ENCODE results near the gene MET. TPM values are rescaled to one million over a fixed set of nuclear protein-coding genes. Genes with fewer than 3 reads are reported as not detected.

The MET gene
- polyA plus RNA-seq, 1 donor from 2014 or later: not detected

DNA sequence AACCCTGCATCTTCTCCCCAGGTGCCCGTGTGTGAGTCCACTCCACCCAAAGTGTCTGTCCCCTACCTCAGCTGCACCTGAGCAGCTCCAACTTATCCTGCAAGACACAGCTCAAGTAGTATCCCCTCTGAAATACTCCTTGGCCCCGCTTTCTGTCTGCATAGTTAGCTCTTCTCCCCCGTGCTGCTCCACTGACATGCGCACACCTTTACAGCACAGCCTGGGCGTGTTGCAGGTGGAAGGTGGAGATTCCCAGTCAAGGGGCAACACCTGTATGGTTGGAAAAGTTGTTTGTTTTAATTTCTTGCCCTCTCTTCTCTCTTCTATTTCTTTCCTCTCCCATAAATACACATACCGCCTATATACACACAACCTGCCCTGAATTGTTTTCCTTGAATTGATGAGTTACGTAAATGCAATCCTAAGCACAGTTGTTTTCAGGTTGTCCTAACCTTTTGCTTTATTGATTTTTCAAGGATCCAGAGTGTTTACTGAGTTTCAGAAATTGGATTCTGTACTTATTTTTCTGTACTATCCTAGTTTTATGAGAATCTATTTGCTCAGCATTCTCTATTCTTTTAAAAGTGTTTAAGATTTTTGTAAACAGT, 14.9 kb downstream of the MET start:
- Histone ChIP-seq H3K27me3 (ENCODE audit: insufficient read depth, low read depth, low read length) (no peaks in the 10 kb centered on the region), H3F3A (ENCODE audit: insufficient read depth, low read length, poor library complexity, severe bottlenecking) (no peaks in the 10 kb centered on the region), H3K9me3 (ENCODE audit: low read length) (no peaks in the 10 kb centered on the region), H3K4me2 (ENCODE audit: low read length) (no peak overlapping the region), H4K20me1 (ENCODE audit: insufficient read depth) (no peaks in the 10 kb centered on the region), H3K79me2 (replicated peaks; ENCODE audit: insufficient read depth, low read length) (no peaks in the 10 kb centered on the region), H3K4me3 (ENCODE audit: low read length) (no peak overlapping the region), H3K36me3 (ENCODE audit: insufficient read depth, low read length) (no peaks in the 10 kb centered on the region), H2AFZ (ENCODE audit: low read depth, low read length) (no peak overlapping the region), H3K9me2 (ENCODE audit: insufficient read depth, low read length) (no peaks in the 10 kb centered on the region), H3K9ac (ENCODE audit: low read length) (no peak overlapping the region), H3K27ac (ENCODE audit: low read length) (no peak overlapping the region)
- TF ChIP-seq SMC3 (conservative IDR thresholded peaks at IDR 0.05; ENCODE audit: poor library complexity): no peak
- no peak for TF ChIP-seq EZH2 (IDR thresholded peaks at IDR 0.05; ENCODE audit: borderline replicate concordance, insufficient read depth, low read length, poor library complexity, severe bottlenecking)
- TF ChIP-seq RAD21 (conservative IDR thresholded peaks at IDR 0.05): no peak
- TF ChIP-seq, protein P1, sequence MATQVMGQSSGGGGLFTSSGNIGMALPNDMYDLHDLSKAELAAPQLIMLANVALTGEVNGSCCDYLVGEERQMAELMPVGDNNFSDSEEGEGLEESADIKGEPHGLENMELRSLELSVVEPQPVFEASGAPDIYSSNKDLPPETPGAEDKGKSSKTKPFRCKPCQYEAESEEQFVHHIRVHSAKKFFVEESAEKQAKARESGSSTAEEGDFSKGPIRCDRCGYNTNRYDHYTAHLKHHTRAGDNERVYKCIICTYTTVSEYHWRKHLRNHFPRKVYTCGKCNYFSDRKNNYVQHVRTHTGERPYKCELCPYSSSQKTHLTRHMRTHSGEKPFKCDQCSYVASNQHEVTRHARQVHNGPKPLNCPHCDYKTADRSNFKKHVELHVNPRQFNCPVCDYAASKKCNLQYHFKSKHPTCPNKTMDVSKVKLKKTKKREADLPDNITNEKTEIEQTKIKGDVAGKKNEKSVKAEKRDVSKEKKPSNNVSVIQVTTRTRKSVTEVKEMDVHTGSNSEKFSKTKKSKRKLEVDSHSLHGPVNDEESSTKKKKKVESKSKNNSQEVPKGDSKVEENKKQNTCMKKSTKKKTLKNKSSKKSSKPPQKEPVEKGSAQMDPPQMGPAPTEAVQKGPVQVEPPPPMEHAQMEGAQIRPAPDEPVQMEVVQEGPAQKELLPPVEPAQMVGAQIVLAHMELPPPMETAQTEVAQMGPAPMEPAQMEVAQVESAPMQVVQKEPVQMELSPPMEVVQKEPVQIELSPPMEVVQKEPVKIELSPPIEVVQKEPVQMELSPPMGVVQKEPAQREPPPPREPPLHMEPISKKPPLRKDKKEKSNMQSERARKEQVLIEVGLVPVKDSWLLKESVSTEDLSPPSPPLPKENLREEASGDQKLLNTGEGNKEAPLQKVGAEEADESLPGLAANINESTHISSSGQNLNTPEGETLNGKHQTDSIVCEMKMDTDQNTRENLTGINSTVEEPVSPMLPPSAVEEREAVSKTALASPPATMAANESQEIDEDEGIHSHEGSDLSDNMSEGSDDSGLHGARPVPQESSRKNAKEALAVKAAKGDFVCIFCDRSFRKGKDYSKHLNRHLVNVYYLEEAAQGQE (IDR thresholded peaks at IDR 0.05; ENCODE audit: borderline replicate concordance): no peak
- TF ChIP-seq, protein P2, sequence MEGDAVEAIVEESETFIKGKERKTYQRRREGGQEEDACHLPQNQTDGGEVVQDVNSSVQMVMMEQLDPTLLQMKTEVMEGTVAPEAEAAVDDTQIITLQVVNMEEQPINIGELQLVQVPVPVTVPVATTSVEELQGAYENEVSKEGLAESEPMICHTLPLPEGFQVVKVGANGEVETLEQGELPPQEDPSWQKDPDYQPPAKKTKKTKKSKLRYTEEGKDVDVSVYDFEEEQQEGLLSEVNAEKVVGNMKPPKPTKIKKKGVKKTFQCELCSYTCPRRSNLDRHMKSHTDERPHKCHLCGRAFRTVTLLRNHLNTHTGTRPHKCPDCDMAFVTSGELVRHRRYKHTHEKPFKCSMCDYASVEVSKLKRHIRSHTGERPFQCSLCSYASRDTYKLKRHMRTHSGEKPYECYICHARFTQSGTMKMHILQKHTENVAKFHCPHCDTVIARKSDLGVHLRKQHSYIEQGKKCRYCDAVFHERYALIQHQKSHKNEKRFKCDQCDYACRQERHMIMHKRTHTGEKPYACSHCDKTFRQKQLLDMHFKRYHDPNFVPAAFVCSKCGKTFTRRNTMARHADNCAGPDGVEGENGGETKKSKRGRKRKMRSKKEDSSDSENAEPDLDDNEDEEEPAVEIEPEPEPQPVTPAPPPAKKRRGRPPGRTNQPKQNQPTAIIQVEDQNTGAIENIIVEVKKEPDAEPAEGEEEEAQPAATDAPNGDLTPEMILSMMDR (IDR thresholded peaks at IDR 0.05; ENCODE audit: poor library complexity, severe bottlenecking): no peak
- no peak for TF ChIP-seq MXI1 (conservative IDR thresholded peaks at IDR 0.05; ENCODE audit: poor library complexity, severe bottlenecking)
- no peak for TF ChIP-seq TAF1 (IDR thresholded peaks at IDR 0.05; ENCODE audit: low read depth)
- no peak for TF ChIP-seq EP300 (conservative IDR thresholded peaks at IDR 0.05; ENCODE audit: poor library complexity, severe bottlenecking)
- no peak for TF ChIP-seq POLR2AphosphoS5 (IDR thresholded peaks at IDR 0.05)

DNA sequence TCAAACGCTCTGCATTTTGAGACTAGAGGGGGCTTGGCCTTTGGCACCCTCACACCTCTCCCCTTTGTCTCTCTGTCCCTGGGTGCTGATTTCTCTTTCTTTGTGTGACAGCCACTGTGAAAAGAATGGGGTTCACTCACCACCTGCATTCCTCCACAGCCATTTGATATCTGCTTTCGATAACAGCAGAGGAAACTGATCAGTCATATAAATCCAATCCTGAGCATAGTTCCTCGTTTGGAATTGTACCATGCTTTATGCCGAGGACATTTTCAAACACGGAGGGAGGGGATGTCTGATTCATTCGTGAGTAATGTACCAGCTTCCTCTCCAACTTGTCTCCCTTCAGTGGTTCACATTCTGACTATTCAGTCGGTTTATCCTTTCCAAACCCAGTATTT, 15.8 kb downstream of the MET start:
- H4K20me1 ChIP-seq (ENCODE audit: insufficient read depth): no peaks in the 10 kb centered on the region
- no peaks in the 10 kb centered on the region for H3K36me3 ChIP-seq (ENCODE audit: insufficient read depth, low read length)
- no peaks in the 10 kb centered on the region for H3K27me3 ChIP-seq (ENCODE audit: insufficient read depth, low read depth, low read length)
- H3K79me2 ChIP-seq (replicated peaks; ENCODE audit: insufficient read depth, low read length): no peaks in the 10 kb centered on the region
- H3K4me3 ChIP-seq (ENCODE audit: low read length): no peak overlapping the region
- H2AFZ ChIP-seq (ENCODE audit: low read depth, low read length): no peak overlapping the region
- H3K27ac ChIP-seq (ENCODE audit: low read length): no peak overlapping the region
- H3F3A ChIP-seq (ENCODE audit: insufficient read depth, low read length, poor library complexity, severe bottlenecking): no peaks in the 10 kb centered on the region
- H3K9ac ChIP-seq (ENCODE audit: low read length): no peak overlapping the region
- no peaks in the 10 kb centered on the region for H3K9me3 ChIP-seq (ENCODE audit: low read length)
- no peak overlapping the region for H3K4me2 ChIP-seq (ENCODE audit: low read length)
- no peak for TF ChIP-seq MXI1 (conservative IDR thresholded peaks at IDR 0.05; ENCODE audit: poor library complexity, severe bottlenecking)
- no peaks in the 10 kb centered on the region for H3K9me2 ChIP-seq (ENCODE audit: insufficient read depth, low read length)
